GM12878 (cell line): ENCODE results near the gene CACNA1S. TPM values are rescaled to one million over a fixed set of nuclear protein-coding genes. Genes with fewer than 3 reads are reported as not detected.

Source experiments
- ATAC-seq: fragments of 200-7000 bp; cut with Tn5 transposase; 3 replicates; pipeline ENCODE4 v1.9.1; 2020; ENCODE audit warnings: mild to moderate bottlenecking, moderate library complexity
- BruUV-seq: library from RNA; stranded (reverse); fragments of 400-500 nt; replicated peaks from 2 replicates; lab custom pipeline; 2021; lab: Mats Ljungman, UMichigan
- CTCF ChIA-PET: fragments of 300-600 bp; sonication (Branson Sonifier 250); formaldehyde crosslinking; extraction: SDS; loops from one replicate; lab custom pipeline; 2021; ENCODE audit warnings: inconsistent platforms; lab: Yijun Ruan, JAX
- POLR2A ChIA-PET: fragments of 350-600 bp; formaldehyde crosslinking; extraction: SDS; loops from one replicate; lab custom pipeline; 2021; ENCODE audit warnings: inconsistent platforms; lab: Charles Lee
- RAD21 ChIA-PET: fragments of 300-600 bp; sonication (Branson Sonifier 250); formaldehyde crosslinking; loops from one replicate; lab custom pipeline; 2023; ENCODE audit warnings: antibody characterized with exemption; ENCODE audit not compliant: unreplicated experiment; lab: Charles Lee
- SMC1A ChIA-PET: fragments of 300-600 bp; sonication (Branson Sonifier 250); formaldehyde crosslinking; loops from one replicate; lab custom pipeline; 2023; ENCODE audit not compliant: unreplicated experiment, uncharacterized antibody; lab: Charles Lee
- DNase-seq: peaks from one replicate; pipeline ENCODE4 v3.0.0-alpha.2; 2011; ENCODE audit warnings: low read depth, low spot score
- FAIRE-seq: peaks from 3 replicates; lab custom pipeline; 2011; peaks lifted over from hg19 to GRCh38; lab: Jason Lieb, UNC
- H2AFZ ChIP-seq: 2 replicates; pipeline ENCODE4 v1.6.0; 2011; ENCODE audit warnings: low read depth, low read length, control low read depth; ENCODE audit not compliant: control insufficient read depth
- H3K27ac ChIP-seq: 2 replicates; pipeline ENCODE4 v1.5.1; 2011; ENCODE audit warnings: control low read depth; ENCODE audit not compliant: control insufficient read depth, insufficient read depth
- H3K27me3 ChIP-seq, 2 experiments: replicated peaks in 1 of 2; 2 replicates each; pipeline versions ENCODE4 v1.6.0 to v1.6.1; 2011; ENCODE audit warnings: low read length in 1 of 2; ENCODE audit not compliant: control insufficient read depth in 2 of 2, insufficient read depth in 2 of 2
- H3K36me3 ChIP-seq, 2 experiments: 2 replicates each; pipeline ENCODE4 v1.5.1; 2011; ENCODE audit warnings: low read length in 1 of 2; ENCODE audit not compliant: control insufficient read depth in 2 of 2, insufficient read depth in 2 of 2
- H3K4me1 ChIP-seq: 2 replicates; pipeline ENCODE4 v1.6.1; 2011; ENCODE audit warnings: mild to moderate bottlenecking, low read length, moderate library complexity, mixed read lengths; ENCODE audit not compliant: control insufficient read depth, insufficient read depth
- H3K4me2 ChIP-seq: 2 replicates; pipeline ENCODE4 v1.6.0; 2011; ENCODE audit warnings: control low read depth; ENCODE audit not compliant: control insufficient read depth, insufficient read depth
- H3K4me3 ChIP-seq: fragments of 200-600 bp; sonication (generic); 2 replicates; pipeline ENCODE4 v1.5.1; 2016
- H3K79me2 ChIP-seq: 2 replicates; pipeline ENCODE4 v1.6.0; 2011; ENCODE audit warnings: low read length; ENCODE audit not compliant: control insufficient read depth, insufficient read depth
- H3K9ac ChIP-seq: 2 replicates; pipeline ENCODE4 v1.8.0; 2011; ENCODE audit warnings: low read length, control low read depth, mixed read lengths; ENCODE audit not compliant: control insufficient read depth, insufficient read depth
- H3K9me3 ChIP-seq: replicated peaks from 3 replicates; pipeline ENCODE4 v1.5.1; 2011; ENCODE audit warnings: mild to moderate bottlenecking, low read length; ENCODE audit not compliant: control insufficient read depth, insufficient read depth
- H4K20me1 ChIP-seq: 2 replicates; pipeline ENCODE4 v1.6.0; 2011; ENCODE audit not compliant: control insufficient read depth, insufficient read depth
- ATF2 ChIP-seq: IDR thresholded peaks from 2 replicates; pipeline ENCODE4 v1.6.1; 2012; ENCODE audit warnings: low read length, inconsistent platforms
- ATF3 ChIP-seq: IDR thresholded peaks from 2 replicates; pipeline ENCODE4 v1.6.1; 2011; ENCODE audit warnings: low read depth, mild to moderate bottlenecking, low read length, moderate library complexity, borderline replicate concordance; ENCODE audit errors: extremely low read depth
- BRCA1 ChIP-seq: IDR thresholded peaks from 2 replicates; pipeline ENCODE4 v1.6.1; 2011; ENCODE audit warnings: low read depth, low read length, improper control_type of control experiment
- ELK1 ChIP-seq: IDR thresholded peaks from 2 replicates; pipeline ENCODE4 v1.6.1; 2012; ENCODE audit warnings: low read depth, low read length, improper control_type of control experiment
- MYC ChIP-seq: IDR thresholded peaks from 2 replicates; pipeline ENCODE4 v1.6.1; 2011; ENCODE audit warnings: mild to moderate bottlenecking, low read length, moderate library complexity, inconsistent platforms; ENCODE audit not compliant: insufficient read depth, insufficient replicate concordance, insufficient read length, severe bottlenecking
- NBN ChIP-seq: fragments of 450-650 bp; IDR thresholded peaks from 2 replicates; pipeline ENCODE4 v1.6.1; 2016
- SPI1 ChIP-seq: IDR thresholded peaks from 2 replicates; pipeline ENCODE4 v1.6.1; 2011; ENCODE audit warnings: low read depth, mild to moderate bottlenecking, low read length, moderate library complexity, borderline replicate concordance; ENCODE audit not compliant: insufficient read depth
- STAT3 ChIP-seq: IDR thresholded peaks from 2 replicates; pipeline ENCODE4 v1.6.1; 2011; ENCODE audit warnings: low read depth, low read length, improper control_type of control experiment
- TCF12 ChIP-seq: IDR thresholded peaks from 2 replicates; pipeline ENCODE4 v1.6.1; 2011; ENCODE audit warnings: low read depth, mild to moderate bottlenecking, low read length
- WGBS: methylation state at CpG from one replicate; pipeline ENCODE4 v1.1.6; 2016; ENCODE audit warnings: low lambda C conversion rate; ENCODE audit not compliant: insufficient replicate concordance, insufficient coverage; ENCODE audit errors: missing lambda C conversion rate; 5-methylcytosine and 5-hydroxymethylcytosine counted together
- in situ Hi-C: fragments of 300-500 bp; cut with MboI; formaldehyde crosslinking; loops from 9 replicates; pipeline ENCODE4 v1.14.3; 2018; ENCODE audit warnings: mixed read lengths
- intact Hi-C: fragments of 100-400 bp; cut with micrococcal nuclease; formaldehyde crosslinking; loops from one replicate; pipeline ENCODE4 v1.14.2; 2022; ENCODE audit not compliant: unreplicated experiment
- polyA plus RNA-seq, 11 experiments: library from polyadenylated mRNA; depleted of rRNA in 4 of 11; unstranded in 6 of 11; stranded (reverse) in 5 of 11; fragments of >200 nt; fragmentation: Nextera tagmentation in 4 of 11; fragmentation: Illumina TruSeq in 1 of 11; extraction: Ambion mirVana in 4 of 11; extraction: Trizol in 1 of 11; gene quantifications; 1 replicate in 1 of 11; 2 replicates in 10 of 11; pipeline versions ENCODE4 v1.2.1 to v1.2.3, GENCODE V29; 2011 to 2016; ENCODE audit warnings: inconsistent platforms in 2 of 11, missing spikeins in 2 of 11, low read depth in 1 of 11
- total RNA-seq, 4 experiments: library from RNA; depleted of rRNA in 3 of 4; stranded (reverse); fragments of >200 nt in 3 of 4; fragmentation: Illumina TruSeq in 1 of 4; extraction: Trizol in 1 of 4; gene quantifications; 2 replicates each; pipeline versions ENCODE4 v1.2.1 to v1.2.3, GENCODE V29; 2013 to 2021
- TF ChIP-seq, protein P1 (sequence below): fragments of 450-650 bp; IDR thresholded peaks from 2 replicates; pipeline ENCODE4 v1.6.1; 2017; ENCODE audit warnings: borderline replicate concordance
- TF ChIP-seq, protein P2 (sequence below): fragments of 450-650 bp; formaldehyde crosslinking; IDR thresholded peaks from 2 replicates; pipeline ENCODE4 v1.5.0; 2022; ENCODE audit warnings: mild to moderate bottlenecking, missing genetic modification characterization
- TF ChIP-seq, protein P3 (sequence below): IDR thresholded peaks from 2 replicates; pipeline ENCODE4 v1.6.1; 2012; ENCODE audit warnings: mild to moderate bottlenecking, low read depth, low read length

CACNA1S gene
- total and polyA plus RNA-seq, 10 of the 15 experiments (the other 5 are each of a cell fraction or from before 2014, with no cell fraction given): under 0.01 to 0.04 (median 0.02) TPM; not detected in 6

GRCh38 chr1:201065686-201066085, 46.5 kb downstream of the CACNA1S start:
- intact Hi-C loops (no loop called here), in situ Hi-C loops (no loop called here)
- H4K20me1 ChIP-seq: no peaks in the 10 kb centered on the region
- WGBS: 47% methylated on average over 10 of the region's 10 CpGs
- no peak overlapping the region for H3K9ac ChIP-seq
- ChIA-PET CTCF (no interaction called here), SMC1A (interaction anchor here (1.4 kb wide), 1 partner anchor 15 kb away, joined by 3 read pairs; no protein-coding TSS in a partner anchor), POLR2A (no interaction called here), RAD21 (interaction anchor here (0.9 kb wide), 1 partner anchor 1010 kb away, joined by 3 read pairs; no protein-coding TSS in a partner anchor)
- ATAC-seq (no peak), FAIRE-seq (no peak), DNase-seq (no peak)
- no peaks in the 10 kb centered on the region for H3K4me1 ChIP-seq
- H2AFZ ChIP-seq: no peak overlapping the region
- H3K9me3 ChIP-seq: no peaks in the 10 kb centered on the region
- H3K36me3 ChIP-seq: no peaks in the 10 kb centered on the region
- no peak overlapping the region for H3K4me2 ChIP-seq
- no peak overlapping the region for H3K4me3 ChIP-seq
- H3K79me2 ChIP-seq: no peaks in the 10 kb centered on the region
- no peak overlapping the region for H3K27ac ChIP-seq
- no TSS peak for BruUV-seq
- peaks cover 2 to 7% of the 10 kb centered on the region in 2 experiments for H3K27me3 ChIP-seq
- TF ChIP-seq, protein P1, sequence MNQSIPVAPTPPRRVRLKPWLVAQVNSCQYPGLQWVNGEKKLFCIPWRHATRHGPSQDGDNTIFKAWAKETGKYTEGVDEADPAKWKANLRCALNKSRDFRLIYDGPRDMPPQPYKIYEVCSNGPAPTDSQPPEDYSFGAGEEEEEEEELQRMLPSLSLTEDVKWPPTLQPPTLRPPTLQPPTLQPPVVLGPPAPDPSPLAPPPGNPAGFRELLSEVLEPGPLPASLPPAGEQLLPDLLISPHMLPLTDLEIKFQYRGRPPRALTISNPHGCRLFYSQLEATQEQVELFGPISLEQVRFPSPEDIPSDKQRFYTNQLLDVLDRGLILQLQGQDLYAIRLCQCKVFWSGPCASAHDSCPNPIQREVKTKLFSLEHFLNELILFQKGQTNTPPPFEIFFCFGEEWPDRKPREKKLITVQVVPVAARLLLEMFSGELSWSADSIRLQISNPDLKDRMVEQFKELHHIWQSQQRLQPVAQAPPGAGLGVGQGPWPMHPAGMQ: no peak
- TF ChIP-seq, protein P2, sequence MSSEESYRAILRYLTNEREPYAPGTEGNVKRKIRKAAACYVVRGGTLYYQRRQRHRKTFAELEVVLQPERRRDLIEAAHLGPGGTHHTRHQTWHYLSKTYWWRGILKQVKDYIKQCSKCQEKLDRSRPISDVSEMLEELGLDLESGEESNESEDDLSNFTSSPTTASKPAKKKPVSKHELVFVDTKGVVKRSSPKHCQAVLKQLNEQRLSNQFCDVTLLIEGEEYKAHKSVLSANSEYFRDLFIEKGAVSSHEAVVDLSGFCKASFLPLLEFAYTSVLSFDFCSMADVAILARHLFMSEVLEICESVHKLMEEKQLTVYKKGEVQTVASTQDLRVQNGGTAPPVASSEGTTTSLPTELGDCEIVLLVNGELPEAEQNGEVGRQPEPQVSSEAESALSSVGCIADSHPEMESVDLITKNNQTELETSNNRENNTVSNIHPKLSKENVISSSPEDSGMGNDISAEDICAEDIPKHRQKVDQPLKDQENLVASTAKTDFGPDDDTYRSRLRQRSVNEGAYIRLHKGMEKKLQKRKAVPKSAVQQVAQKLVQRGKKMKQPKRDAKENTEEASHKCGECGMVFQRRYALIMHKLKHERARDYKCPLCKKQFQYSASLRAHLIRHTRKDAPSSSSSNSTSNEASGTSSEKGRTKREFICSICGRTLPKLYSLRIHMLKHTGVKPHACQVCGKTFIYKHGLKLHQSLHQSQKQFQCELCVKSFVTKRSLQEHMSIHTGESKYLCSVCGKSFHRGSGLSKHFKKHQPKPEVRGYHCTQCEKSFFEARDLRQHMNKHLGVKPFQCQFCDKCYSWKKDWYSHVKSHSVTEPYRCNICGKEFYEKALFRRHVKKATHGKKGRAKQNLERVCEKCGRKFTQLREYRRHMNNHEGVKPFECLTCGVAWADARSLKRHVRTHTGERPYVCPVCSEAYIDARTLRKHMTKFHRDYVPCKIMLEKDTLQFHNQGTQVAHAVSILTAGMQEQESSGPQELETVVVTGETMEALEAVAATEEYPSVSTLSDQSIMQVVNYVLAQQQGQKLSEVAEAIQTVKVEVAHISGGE (CRISPR knock-in tag): no peak
- no peak for TF ChIP-seq ELK1
- TF ChIP-seq, protein P3, sequence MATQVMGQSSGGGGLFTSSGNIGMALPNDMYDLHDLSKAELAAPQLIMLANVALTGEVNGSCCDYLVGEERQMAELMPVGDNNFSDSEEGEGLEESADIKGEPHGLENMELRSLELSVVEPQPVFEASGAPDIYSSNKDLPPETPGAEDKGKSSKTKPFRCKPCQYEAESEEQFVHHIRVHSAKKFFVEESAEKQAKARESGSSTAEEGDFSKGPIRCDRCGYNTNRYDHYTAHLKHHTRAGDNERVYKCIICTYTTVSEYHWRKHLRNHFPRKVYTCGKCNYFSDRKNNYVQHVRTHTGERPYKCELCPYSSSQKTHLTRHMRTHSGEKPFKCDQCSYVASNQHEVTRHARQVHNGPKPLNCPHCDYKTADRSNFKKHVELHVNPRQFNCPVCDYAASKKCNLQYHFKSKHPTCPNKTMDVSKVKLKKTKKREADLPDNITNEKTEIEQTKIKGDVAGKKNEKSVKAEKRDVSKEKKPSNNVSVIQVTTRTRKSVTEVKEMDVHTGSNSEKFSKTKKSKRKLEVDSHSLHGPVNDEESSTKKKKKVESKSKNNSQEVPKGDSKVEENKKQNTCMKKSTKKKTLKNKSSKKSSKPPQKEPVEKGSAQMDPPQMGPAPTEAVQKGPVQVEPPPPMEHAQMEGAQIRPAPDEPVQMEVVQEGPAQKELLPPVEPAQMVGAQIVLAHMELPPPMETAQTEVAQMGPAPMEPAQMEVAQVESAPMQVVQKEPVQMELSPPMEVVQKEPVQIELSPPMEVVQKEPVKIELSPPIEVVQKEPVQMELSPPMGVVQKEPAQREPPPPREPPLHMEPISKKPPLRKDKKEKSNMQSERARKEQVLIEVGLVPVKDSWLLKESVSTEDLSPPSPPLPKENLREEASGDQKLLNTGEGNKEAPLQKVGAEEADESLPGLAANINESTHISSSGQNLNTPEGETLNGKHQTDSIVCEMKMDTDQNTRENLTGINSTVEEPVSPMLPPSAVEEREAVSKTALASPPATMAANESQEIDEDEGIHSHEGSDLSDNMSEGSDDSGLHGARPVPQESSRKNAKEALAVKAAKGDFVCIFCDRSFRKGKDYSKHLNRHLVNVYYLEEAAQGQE: no peak
- TF ChIP-seq TCF12: no peak
- TF ChIP-seq ATF3: no peak
- no peak for TF ChIP-seq SPI1
- TF ChIP-seq BRCA1: no peak
- no peak for TF ChIP-seq ATF2
- TF ChIP-seq MYC: no peak
- TF ChIP-seq STAT3: no peak
- TF ChIP-seq NBN: no peak
